ENCODE results near the gene SUPT3H.
"Not testable (repeated sequence)": the region's sequence is repeated elsewhere in the genome, so short reads cannot be mapped to it uniquely, and the experiment has no call there.

Gene SUPT3H

DNA sequence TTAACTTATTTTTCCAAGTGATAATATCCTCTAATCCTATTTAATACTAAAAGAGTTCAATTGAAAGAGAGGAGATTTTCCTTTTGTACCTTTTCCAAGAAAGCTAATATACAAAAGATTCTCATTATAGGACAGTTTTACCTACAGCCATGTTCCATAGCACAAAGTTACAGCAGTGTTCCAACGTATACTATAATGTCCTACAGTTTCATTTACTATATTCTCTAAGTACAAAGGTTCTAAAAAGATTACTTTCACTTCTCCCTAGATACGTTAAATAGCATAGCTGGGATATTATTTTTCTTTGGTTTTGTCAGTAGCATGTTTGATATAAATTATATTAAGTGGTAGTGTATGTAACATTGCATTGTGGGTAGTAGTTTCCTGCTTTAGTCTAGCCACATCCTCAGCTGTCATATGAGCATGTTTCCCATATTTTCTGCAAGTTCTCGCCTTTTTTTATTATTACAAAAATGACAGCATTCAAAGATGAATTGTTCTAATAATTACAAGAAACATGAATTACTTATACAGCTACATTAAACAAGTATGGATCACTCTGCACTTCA, 54.0 kb downstream of the SUPT3H start:
- DNase-seq (ENCODE audit: low spot score): no peak

DNA sequence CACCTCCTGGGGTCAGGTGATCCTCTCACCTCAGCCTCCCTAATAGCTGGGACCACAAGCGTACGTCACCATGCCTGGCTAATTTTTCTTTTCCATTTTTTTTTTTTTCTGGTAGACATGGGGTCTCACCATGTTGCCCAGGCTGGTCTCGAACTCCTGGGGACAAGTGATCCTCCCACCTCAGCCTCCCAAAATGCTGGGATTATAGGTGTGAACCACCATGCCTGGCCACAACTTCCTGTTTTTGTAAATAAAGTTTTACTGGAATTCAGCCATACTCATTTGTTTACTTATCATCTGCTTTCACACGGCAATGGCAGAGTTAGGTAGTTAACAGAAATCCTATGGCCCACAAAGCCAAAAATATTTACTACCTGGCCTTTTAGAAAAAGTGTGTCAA, 57.4 kb downstream of the SUPT3H start:
- no peak for DNase-seq (ENCODE audit: low spot score)

DNA sequence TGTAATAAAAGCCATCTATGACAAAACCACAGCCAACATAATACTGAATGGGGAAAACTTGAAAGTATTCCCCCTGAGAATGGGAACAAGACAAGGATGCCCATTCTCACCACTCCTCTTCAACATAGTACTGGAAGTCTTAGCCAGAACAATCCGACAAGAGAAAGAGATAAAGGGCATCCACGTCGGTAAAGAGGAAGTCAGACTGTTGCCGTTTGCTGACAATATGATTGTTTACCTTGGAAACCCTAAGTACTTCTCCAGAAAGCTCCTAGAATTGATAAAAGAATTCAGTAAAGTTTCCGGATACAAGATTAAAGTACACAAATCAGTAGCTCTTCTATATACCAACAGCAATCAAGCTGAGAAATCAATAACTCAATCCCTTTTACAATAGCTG, 63.6 kb downstream of the SUPT3H start:
- DNase-seq (ENCODE audit: low spot score): no peak

DNA sequence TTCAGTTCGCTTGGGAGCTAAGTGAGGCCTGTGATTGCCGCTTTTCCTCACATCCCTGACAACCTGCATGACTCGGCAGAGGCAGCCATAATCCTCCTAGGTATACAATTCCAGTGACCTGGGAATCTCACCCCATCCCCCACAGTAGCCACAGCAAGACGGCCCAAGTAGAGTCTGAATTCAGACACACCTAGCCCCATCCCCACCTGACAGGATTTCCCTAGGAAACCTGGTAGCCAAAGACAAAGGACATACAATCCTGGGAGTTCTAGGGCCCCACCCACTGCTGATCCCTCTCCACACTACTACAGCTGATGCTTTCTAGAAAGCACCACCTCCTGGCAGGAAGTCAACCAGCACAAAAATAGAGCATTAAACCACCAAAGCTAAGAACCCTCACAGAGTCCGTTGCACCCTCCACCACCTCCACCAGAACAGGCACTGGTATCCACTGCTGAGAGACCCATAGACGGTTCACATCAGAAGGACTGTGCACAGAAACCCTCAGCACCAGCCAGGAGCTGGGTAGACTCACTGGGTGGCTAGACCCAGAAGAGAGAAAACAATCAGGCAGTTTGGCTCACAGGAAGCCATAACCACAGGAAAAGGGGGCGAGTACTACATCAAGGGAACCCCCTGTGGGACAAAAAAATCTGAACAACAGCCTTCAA, 67.5 kb downstream of the SUPT3H start:
- no peak for DNase-seq (ENCODE audit: low spot score)

DNA sequence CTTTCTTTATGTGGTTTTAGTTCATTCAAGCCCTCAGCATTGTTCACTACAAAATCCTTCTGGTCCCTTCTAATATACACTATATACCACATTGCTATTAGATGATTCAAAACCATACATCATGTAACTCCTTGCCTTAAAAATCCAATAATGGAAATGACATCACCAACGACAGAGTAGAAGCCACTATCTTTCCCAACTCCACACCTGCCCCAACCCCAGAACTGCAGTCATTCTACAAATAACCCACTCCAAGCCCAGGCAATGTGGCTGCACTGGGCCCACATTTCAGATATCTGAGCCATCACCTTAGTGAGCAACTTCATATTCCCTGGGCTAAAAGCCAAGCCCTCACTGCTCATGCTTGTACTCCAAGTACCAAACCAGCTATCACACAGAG, 72.2 kb downstream of the SUPT3H start:
- DNase-seq (ENCODE audit: low spot score): no peak

DNA sequence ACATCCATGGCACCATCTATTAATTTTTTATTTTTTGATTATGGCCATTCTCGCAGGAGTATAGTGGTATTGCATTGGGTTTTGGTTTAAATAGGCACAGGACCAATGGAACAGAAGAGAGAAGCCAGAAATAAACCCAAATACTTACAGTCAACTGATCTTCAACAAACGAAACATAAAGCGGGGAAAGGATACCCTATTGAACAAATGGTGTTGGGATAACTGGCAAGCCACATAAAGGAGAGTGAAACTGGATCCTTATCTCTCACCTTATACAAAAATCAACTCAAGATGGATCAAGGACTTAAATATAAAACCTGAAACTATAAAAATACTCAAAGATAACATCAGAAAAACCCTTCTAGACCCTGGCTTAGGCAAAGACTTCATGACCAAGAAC, 74.9 kb downstream of the SUPT3H start:
- no peak for DNase-seq (ENCODE audit: low spot score)

DNA sequence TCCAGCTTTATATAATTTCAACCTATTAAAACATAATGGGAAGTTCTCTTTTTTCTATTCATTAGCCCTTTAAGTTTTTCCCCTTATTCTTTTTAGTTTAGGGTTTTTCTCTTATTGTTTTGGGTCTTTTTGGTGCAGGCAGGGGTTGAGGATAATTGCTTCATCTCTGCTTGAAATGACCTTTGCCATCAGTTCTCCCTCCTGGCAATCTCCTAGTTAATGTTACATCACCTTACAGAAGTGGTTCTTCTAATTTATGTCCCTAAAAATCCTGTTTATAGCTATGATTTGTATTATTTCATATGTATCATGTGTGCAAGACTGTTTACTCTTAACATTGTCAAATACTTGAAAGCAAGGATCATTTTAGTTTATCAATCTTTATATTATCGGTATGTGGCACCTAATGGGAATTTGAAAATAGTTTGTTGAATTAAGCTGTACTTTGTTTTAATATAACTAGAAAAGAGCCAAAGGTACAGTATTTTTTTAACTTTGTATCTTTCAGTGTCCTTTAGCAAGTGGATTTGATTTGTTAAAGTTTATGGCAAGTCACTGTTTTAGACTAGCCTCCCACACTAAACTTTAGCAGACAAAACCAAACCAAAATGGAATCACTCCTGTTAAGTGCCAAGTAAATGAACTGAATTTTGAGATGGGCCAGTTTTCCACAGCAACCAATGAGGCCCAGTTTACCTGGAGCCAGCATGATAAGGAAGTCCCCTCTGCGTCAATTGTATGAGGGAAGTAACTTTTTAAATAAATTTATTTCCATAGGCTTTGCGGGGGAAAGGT, 76.2 kb downstream of the SUPT3H start:
- DNase-seq (ENCODE audit: low spot score): no peak

DNA sequence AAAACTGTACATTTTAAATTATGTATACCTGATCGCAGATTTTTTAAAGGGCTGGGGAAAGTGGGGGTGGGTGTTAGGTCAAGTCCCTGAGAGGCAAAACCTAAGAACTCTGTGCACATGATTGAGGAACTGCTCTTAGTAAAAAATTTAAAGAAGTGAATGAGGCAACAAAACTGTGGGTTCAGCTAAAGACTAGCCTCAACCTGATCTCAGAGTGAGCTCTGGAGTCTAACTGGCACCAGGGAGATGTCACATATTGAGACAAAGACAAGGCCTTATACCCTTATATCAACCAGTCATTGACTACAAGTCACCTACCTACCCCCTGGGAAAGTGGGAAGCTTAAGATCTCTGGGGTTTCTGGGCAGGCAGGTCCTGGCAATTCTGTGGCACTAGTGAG, 77.0 kb downstream of the SUPT3H start:
- DNase-seq (ENCODE audit: low spot score): no peak

DNA sequence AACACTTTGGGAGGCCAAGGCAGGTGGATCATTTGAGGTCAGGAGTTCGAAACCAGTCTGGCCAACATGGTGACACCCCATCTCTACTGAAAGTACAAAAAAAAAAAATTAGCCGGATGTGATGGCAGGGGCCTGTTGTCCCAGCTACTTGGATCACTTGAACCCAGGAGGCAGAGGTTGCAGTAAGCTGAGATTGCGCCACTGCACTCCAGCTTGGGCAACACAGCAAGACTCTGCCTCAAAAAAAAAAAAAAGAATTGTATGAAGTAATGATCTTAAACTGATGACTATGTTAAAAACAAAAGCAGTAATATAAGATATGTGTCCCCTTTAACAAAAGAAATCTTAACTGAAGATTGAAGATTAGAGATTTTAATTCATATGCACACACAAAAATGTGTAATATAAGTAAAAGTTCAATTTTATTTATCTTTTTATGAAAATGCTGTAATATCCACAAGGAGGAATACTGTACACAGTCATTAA, 78.6 kb downstream of the SUPT3H start:
- no peak for DNase-seq (ENCODE audit: low spot score)

DNA sequence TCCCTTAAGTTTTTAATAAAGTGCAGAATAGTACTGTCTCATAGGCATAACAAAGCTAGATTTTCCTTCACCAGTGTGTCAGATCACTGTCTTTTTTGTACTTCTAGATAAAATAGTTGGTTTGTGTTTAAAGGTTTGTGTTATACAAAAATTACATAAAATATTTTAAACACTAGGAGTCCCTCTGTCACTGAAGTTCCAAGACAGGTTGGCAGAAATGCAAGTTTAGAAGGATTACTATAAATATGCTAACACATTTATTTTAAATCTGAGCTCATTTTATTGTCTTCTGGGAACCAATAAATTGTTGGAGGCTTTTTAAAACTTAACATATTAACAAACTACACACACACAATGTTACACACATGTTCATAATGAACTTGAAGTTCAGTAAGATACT, 80.4 kb downstream of the SUPT3H start:
- no peak for DNase-seq (ENCODE audit: low spot score)

DNA sequence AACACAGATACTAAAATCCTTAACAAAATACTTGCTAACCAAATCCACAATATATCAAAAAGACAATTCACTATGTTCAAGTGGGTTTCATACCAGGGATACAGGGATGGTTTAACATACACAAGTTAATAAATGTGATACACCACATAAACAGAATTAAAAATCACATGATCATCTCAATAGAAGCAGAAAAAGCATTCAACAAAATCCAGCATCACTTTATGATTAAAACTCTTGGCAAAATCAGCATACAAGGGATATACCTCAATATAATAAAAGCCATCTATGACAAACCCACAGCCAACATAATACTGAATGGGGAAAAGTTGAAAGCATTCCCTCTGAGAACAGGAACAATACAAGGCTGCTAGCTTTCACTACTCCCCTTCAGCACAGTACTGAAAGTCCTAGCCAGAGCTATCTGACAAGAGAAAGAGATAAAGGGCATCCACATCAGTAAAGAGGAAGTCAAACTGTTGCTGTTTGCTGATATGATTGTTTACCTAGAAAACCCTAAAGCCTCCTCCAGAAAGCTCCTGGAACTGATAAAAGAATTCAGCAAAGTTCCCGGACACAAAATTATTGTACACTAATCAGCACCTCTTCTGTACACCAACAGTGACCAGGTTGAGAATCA, 83.6 kb downstream of the SUPT3H start:
- DNase-seq (ENCODE audit: low spot score): not testable (repeated sequence)

DNA sequence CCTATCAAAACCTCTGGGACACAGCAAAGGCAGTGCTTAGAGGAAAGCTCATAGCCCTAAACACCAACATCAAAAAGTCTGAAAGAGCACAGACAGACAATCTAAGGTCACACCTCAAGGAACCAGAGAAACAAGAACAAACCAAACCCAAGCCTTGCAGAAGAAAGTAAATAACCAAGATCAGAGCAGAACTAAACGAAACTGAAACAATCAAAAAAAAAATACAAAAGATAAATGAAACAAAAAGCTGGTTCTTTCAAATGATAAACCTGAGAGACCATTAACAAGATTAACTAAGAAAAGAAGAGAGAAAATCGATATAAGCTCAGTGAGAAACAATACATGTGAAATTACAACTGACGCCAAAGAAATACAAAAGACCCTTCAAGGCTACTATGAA, 84.4 kb downstream of the SUPT3H start:
- no peak for DNase-seq (ENCODE audit: low spot score)

DNA sequence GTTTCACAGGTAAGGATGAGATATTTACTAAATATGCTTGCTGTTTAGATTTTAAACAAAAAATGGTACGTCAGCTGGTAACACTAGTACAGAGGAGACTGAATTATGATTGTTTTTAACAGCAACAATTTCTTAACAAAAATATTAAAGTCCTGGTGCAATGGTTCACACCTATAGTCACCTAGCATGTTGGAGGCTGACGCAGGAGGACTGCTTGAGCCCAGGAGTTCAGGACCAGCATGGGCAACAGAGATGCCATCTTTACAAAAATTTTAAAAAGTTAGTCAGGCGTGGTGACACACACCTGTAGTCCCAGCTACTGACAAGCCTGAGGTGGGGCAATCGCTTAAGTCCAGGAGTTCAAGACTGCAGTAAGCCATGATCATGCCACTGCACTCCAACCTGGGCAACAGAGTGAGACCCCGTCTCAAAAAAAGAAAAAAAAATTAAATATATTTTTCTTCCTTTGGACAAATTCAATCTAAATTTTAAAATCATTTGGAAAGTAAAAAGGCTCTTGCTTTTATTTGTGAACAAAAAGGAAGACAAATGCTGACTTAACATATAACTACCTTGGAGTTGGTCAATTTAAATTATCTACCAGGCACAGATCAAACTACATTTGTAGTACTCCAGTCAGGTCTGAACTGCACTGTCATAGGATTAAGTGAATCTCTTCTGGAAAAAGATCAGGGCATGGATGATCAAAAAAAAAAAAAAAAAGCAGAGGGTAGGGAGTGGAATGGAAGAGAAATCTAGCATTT, 87.8 kb downstream of the SUPT3H start:
- DNase-seq (ENCODE audit: low spot score): no peak

DNA sequence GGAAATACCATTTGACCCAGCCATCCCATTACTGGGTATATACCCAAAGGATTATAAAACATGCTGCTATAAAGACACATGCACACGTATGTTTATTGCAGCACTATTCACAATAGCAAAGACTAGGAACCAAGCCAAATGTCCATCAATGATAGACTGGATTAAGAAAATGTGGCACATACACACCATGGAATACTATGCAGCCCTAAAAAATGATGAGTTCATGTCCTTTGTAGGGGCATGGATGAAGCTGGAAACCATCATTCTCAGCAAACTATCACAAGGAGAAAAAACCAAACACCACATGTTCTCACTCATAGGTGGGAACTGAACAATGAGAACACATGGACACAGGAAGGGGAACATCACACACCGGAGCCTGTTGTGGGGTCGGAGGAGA, 91.0 kb downstream of the SUPT3H start:
- not testable (repeated sequence) for DNase-seq (ENCODE audit: low spot score)

DNA sequence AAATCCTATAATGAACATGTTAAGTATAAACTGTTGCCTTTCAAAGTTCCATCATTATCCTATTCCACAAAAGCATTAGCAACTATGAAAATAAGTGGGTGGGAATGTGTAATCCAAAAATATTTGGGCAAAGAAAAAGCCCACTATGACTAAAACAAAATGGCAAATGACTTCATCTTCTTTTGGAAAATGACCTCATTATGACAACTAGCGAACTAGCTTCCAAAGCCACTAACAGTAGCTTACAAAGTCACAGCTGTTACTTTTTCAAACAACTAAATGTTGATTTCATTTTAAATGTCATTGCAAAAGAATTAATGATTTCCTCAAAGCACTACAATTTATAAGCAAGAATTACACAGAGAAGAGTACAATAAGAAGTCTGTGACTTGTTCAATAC, 99.4 kb downstream of the SUPT3H start:
- DNase-seq (ENCODE audit: low spot score): no peak

DNA sequence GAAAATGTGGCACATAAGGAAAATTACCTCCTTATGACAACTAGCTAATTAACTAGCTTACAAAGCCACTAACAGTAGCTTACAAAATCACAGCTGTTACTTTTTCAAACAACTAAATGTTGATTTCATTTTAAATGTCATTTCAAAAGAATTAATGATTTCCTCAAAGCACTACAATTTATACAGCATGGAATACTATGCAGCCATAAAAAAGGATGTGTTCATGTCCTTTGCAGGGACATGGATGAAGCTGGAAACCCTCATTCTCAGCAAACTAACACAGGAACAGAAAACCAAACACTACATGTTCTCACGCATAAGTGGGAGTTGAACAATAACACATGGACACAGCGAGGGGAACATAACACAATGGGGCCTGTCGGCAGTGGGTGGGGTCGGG, 100.0 kb downstream of the SUPT3H start:
- not testable (repeated sequence) for DNase-seq (ENCODE audit: low spot score)

DNA sequence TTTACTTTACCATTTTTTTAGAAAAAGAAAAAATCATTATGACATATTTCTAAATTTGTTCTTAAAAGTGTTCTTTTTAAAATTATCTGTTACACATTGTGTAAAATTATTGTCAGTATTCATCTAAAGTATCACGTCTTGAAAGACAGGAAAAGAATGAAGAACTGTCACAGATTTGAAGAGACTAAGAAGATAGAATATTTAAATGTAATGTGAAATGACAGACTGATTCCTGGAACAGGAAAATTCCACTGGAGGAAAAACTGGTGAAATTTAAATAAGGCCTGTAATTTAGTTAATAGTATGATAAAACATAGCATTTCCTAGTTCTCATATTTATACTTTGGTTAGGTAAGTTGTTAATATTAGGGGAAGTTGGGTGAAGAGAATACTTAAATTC, 102.4 kb downstream of the SUPT3H start:
- DNase-seq (ENCODE audit: low spot score): no peak

DNA sequence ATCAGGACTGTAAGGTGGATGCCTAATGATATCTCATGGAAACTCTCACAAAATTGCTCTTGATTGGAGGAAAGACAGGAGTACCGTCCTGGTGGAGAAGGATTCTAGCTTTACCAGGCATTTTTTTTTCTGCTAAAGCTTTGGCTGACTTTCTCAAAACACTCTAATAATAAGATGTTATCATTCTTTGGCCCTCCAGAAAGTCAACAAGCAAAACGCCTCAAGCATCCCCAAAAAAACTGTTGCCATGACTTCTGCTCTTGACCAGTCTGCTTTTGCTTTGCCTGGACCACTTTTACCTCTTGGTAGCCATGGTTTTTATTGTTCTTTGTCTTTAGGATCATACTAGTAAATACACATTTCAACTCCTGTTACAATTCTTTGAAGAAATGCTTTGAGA, 105.1 kb downstream of the SUPT3H start:
- no peak for DNase-seq (ENCODE audit: low spot score)

DNA sequence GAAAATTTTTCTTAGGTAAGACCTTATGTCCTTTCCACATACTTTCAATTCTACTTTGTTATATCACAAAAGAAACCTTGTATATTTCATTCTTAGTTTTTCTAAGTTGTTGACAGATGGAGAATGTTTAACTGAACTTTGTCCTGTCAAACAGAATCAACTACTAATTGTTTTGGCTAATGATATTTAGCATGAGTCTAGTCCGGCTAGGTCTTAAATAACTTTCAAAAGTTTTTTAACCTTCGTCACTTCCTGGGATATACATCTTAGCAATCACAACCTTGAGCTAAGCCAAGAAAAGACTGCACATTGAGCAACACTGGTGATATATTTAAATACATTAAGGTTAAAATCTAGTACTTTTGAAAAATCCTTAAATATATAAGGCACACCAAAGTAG, 112.5 kb downstream of the SUPT3H start:
- no peak for DNase-seq (ENCODE audit: low spot score)

DNA sequence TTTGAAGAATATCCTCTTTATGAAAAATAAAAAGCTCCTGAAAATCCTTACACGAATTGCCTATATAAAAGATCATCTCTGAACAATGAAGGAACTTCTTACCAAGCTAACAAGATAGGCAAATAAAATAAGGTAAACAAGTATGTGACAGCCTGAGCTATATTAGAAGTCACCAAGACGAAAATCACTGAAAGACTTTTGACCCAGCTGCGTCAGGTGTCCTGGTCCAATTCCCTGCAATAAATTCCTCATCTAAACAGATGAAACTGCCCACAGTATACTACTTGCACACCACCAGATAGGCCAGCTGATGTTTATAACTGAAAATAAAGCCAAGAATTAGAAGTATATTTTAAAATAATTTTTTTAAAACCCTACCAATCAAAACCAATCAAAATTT, 117.0 kb downstream of the SUPT3H start:
- no peak for DNase-seq (ENCODE audit: low spot score)

DNA sequence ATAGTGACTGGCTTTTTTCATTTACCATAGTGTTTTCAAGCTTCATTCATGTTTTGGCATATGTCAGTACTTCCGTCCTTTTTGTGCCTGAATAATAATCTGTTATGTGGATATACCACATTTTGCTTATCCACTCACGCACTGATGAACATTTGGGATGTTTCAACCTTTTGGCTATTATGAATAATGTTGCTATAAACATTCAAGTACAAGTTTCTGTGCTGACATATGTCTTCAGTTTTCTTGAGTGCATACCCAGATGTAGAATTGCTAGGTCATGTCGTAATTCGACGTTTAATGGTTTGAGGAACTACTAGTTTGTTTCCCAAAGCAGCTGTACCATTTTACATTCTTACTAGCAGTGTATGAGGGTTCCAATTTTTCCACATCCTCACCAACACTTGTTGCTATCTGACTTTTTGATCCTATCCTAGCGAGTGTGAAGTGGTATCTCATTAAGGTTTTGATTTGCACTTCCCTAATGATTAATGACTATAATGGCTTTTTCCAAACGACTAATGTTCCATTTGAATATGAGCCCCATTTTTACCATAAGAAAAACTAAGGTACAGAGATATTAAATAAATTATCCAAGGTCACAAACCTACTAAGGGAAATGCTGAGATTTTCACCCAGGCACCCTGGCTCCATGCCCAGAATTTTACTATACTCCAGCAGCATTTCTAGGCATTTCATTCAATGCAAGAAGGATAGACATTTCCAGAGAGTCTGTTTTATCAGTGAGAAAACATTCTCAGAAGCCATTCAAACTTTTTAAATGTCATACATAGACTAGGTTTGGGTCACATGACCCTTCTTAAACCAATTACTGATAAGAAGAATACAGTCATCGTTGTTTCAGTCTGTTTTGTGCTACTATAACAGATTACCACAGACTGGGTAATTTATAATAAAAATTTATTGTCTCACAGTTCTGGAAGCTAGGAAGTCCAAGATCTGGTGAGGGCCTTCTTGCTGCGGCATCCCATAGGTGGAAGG, 120.7 kb downstream of the SUPT3H start:
- no peak for DNase-seq (ENCODE audit: low spot score)

All from AG08395 (cell line).